ENCODE data around the gene CCL7. TPM values are rescaled to one million over a fixed set of nuclear protein-coding genes. Genes with fewer than 3 reads are reported as not detected.

Gene CCL7
- total RNA-seq, 1 donor from 2014 or later, result not detected

DNA sequence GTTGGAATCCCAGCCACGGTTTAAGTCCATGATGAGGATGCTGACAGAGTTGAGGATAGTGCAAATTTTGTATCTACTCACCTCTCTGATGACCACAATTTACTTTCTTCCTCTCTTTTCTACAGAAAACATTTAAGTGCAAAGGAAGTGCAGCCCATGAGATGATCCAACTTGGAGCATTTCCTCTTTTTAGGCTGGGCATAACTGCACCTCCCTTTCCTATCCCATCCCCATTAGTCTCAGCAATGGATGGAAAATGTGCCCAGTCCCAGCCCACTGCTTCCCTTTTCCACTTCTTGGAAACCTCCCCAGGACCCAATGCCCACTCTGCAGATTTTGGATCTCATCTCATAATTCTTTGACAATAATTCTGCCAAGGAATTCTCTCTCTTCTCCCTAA is 32.6 kb downstream of the CCL7 start:
- Mint-ChIP-seq H3K27ac (ENCODE audit: unreplicated experiment) (no peak overlapping the region), H3K4me3 (ENCODE audit: unreplicated experiment) (no peak overlapping the region), H3K36me3 (ENCODE audit: unreplicated experiment) (no peaks in the 10 kb centered on the region), H3K4me1 (ENCODE audit: unreplicated experiment) (peaks cover 39% of the 10 kb centered on the region), H3K9me3 (ENCODE audit: unreplicated experiment) (no peaks in the 10 kb centered on the region), H3K27me3 (ENCODE audit: unreplicated experiment) (no peaks in the 10 kb centered on the region)
- DNase-seq (ENCODE audit: extremely low spot score, unreplicated experiment), result peak; percentile 2
- TF ChIP-seq, protein P1, sequence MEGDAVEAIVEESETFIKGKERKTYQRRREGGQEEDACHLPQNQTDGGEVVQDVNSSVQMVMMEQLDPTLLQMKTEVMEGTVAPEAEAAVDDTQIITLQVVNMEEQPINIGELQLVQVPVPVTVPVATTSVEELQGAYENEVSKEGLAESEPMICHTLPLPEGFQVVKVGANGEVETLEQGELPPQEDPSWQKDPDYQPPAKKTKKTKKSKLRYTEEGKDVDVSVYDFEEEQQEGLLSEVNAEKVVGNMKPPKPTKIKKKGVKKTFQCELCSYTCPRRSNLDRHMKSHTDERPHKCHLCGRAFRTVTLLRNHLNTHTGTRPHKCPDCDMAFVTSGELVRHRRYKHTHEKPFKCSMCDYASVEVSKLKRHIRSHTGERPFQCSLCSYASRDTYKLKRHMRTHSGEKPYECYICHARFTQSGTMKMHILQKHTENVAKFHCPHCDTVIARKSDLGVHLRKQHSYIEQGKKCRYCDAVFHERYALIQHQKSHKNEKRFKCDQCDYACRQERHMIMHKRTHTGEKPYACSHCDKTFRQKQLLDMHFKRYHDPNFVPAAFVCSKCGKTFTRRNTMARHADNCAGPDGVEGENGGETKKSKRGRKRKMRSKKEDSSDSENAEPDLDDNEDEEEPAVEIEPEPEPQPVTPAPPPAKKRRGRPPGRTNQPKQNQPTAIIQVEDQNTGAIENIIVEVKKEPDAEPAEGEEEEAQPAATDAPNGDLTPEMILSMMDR (IDR thresholded peaks at IDR 0.05), result no peak

DNA sequence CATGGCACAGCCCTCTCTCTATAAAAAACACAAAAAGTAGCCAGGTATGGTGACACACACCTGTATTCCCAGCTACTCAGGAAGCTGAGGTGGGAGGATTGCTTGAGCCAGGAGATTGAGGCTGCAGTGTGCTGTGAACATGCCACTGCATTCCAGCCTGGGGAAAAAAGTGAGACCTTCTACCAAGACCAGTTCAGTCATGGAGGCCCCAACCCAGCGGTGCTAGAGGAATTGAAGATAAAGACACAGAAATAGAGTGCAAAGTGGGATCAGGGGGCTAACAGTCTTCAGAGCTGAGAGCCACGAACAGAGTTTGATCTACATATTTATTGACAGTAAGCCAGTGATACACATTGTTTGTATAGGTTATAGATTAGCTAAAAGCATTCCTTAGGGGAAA is 33.6 kb downstream of the CCL7 start:
- no peak overlapping the region for H3K27ac Mint-ChIP-seq (ENCODE audit: unreplicated experiment)
- H3K36me3 Mint-ChIP-seq (ENCODE audit: unreplicated experiment), result no peaks in the 10 kb centered on the region
- H3K9me3 Mint-ChIP-seq (ENCODE audit: unreplicated experiment), result no peaks in the 10 kb centered on the region
- no peaks in the 10 kb centered on the region for H3K27me3 Mint-ChIP-seq (ENCODE audit: unreplicated experiment)
- H3K4me1 Mint-ChIP-seq (ENCODE audit: unreplicated experiment), result peaks cover 36% of the 10 kb centered on the region
- no peak overlapping the region for H3K4me3 Mint-ChIP-seq (ENCODE audit: unreplicated experiment)
- TF ChIP-seq, protein P1 (IDR thresholded peaks at IDR 0.05), result no peak
- peak; percentile 23 for DNase-seq (ENCODE audit: extremely low spot score, unreplicated experiment)

DNA sequence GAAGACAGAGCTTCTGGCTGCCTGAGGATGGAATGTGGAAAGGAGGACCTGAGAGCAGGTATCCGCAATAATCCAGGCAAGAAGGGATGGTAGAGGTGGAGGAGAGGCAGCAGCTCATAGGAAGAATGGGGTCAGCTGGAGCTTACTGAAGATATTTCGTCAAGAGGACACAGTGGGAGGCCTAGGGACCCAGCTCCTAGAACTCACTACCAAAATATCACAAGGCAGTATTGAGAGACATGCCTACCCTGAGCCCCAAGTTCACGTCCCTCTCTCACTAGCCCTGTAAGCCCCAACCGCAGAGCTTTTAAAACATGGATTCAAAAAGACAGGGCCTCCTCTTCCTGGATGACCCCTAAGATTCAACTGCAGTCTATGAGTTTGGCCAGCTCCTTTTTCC is 35.0 kb downstream of the CCL7 start:
- no peaks in the 10 kb centered on the region for H3K27me3 Mint-ChIP-seq (ENCODE audit: unreplicated experiment)
- TF ChIP-seq, protein P1 (IDR thresholded peaks at IDR 0.05), result no peak
- H3K9me3 Mint-ChIP-seq (ENCODE audit: unreplicated experiment), result no peaks in the 10 kb centered on the region
- DNase-seq (ENCODE audit: extremely low spot score, unreplicated experiment), result peak; percentile 56
- H3K4me3 Mint-ChIP-seq (ENCODE audit: unreplicated experiment), result no peak overlapping the region
- peaks cover 34% of the 10 kb centered on the region for H3K4me1 Mint-ChIP-seq (ENCODE audit: unreplicated experiment)
- H3K27ac Mint-ChIP-seq (ENCODE audit: unreplicated experiment), result no peak overlapping the region
- no peaks in the 10 kb centered on the region for H3K36me3 Mint-ChIP-seq (ENCODE audit: unreplicated experiment)

DNA sequence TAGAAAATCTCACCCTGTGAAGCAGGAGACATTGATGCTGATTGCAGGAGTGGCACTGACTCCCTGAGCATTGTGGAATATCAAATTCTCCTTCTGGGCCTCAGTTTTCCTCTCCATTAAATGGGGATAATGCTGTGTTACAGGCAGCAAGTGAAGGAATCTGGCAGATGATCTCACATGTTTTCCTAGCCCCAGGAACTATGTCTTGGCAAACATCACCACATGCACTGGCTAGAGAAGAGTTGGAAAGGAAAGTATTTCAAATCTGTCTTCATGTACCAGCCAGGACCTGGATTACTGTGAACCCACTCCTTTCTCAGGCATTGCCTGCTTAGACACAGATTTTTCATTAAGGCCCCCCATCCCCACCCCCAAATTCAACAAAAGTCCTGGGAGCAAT is 35.6 kb downstream of the CCL7 start:
- TF ChIP-seq, protein P1 (IDR thresholded peaks at IDR 0.05), result no peak
- H3K4me3 Mint-ChIP-seq (ENCODE audit: unreplicated experiment), result no peak overlapping the region
- H3K9me3 Mint-ChIP-seq (ENCODE audit: unreplicated experiment), result no peaks in the 10 kb centered on the region
- no peak for DNase-seq (ENCODE audit: extremely low spot score, unreplicated experiment)
- no peaks in the 10 kb centered on the region for H3K27me3 Mint-ChIP-seq (ENCODE audit: unreplicated experiment)
- peaks cover 29% of the 10 kb centered on the region for H3K4me1 Mint-ChIP-seq (ENCODE audit: unreplicated experiment)
- no peak overlapping the region for H3K27ac Mint-ChIP-seq (ENCODE audit: unreplicated experiment)
- no peaks in the 10 kb centered on the region for H3K36me3 Mint-ChIP-seq (ENCODE audit: unreplicated experiment)

DNA sequence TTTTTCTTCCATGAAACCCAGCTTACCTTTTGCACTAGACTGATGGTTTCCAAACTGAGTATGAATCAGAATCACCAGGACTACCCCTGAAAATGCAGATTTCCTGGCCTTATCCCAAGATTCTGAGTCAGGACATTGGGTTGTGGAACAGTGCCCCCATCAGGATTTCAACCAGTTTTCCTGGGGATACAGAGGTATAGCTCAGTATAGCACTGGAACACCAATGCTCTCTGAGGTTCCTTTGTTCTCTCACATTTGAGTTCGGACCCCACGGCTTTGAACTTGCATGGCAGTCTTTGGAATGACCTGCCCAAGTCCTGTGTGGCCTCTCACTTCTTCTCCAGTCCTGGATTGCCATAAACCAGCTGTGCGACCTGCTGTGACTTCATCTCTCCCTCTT is 36.4 kb downstream of the CCL7 start:
- Mint-ChIP-seq H3K36me3 (ENCODE audit: unreplicated experiment) (no peaks in the 10 kb centered on the region), H3K4me1 (ENCODE audit: unreplicated experiment) (peaks cover 26% of the 10 kb centered on the region), H3K4me3 (ENCODE audit: unreplicated experiment) (no peak overlapping the region), H3K27ac (ENCODE audit: unreplicated experiment) (no peak overlapping the region), H3K27me3 (ENCODE audit: unreplicated experiment) (no peaks in the 10 kb centered on the region), H3K9me3 (ENCODE audit: unreplicated experiment) (no peaks in the 10 kb centered on the region)
- TF ChIP-seq, protein P1 (IDR thresholded peaks at IDR 0.05), result peak; percentile 41
- peak; percentile 25 for DNase-seq (ENCODE audit: extremely low spot score, unreplicated experiment)

Data from osteocyte (in vitro differentiated cells).